H1 (cell line): ENCODE measurements around the gene ZNF423. TPM values are rescaled to one million over a fixed set of nuclear protein-coding genes. Genes with fewer than 3 reads are reported as not detected.

ENCODE experiments used
- YY1 ChIP-seq: IDR thresholded peaks from 2 replicates; pipeline ENCODE4 v1.6.1; 2011; ENCODE audit warnings: low read depth, mild to moderate bottlenecking, low read length
- polyA plus RNA-seq, 7 experiments: library from polyadenylated mRNA; depleted of rRNA in 3 of 7; stranded (reverse) in 5 of 7; unstranded in 2 of 7; fragments of >200 nt in 5 of 7; fragments of 200-250 nt in 2 of 7; gene quantifications; 1 replicate in 5 of 7; 2 replicates in 1 of 7; 4 replicates in 1 of 7; pipeline versions ENCODE4 v1.2.1 to v1.2.3, GENCODE V29; 2011 to 2013; ENCODE audit warnings: missing spikeins in 2 of 7, mixed read lengths in 2 of 7
- total RNA-seq: library from RNA; stranded (reverse); fragmentation: NEBNext Ultra II Directional; extraction: Animal tissue kit (Norgen Biotek cat#: 25700); gene quantifications from 2 replicates; pipeline ENCODE4 v1.2.1, GENCODE V29; 2021

Gene ZNF423
- total and polyA plus RNA-seq, 2 of the 8 experiments (the other 6 are each of a cell fraction or from before 2014, with no cell fraction given): 38.2 to 52.3 TPM

DNA sequence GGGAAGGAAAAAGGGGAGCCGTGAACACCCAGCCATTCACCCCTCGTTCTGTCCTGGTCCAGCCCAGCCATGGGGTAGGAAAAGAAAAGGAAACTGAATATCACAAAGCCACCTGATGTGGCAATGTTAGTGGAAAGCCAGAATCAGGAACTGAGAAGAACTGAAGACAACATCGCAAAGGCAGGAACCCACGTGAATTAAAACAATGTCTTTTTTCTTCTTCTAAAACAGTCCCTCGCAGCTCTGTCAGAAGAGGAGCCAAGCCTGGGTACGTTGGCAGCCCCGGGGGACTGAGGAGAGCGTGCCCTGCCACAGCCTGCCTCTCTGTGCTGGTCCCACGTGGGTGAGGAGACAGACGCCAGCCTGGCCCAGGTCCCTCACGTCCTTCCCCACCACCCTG lies 55.0 kb downstream of the ZNF423 start (continued):
- TF ChIP-seq YY1: no peak
